ENCODE measurements around the gene RMDN3.

DNA sequence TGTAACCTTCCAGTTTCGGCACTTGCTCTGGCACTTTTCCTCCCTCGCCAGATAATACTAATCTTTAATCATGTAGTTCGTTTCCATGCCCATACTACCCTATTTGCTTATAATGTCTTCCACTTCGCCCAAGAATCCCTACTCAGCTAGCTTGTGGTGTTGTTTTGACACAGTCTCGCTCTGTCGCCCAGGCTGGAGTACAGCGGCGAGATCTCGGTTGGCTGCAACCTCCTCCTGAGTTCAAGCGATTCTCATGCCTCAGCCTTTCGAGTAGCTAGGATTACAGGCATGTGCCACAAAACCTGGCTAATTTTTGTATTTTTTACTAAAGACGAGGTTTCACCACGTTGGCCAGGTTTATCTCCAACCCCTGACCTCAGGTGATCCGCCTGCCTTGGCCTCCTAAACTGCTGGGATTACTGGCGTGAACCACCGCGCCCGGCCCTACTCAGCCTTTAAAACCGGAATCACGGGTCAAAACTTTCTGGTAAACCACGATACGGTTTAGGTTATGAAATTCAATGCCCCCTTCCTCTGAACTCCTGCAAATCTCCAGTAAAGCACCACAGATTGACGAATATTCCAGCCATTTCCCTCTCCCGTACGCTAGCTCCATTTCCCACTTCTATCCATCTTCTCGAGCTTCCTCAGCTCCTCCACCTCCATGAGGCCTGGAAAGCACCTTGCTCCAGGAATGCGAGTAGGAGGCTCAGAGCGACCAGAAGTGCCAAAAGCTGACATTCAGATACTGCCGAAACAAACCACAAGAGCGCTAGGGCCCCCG is 61.0 kb downstream of the RMDN3 start:
- TF ChIP-seq, protein P1, sequence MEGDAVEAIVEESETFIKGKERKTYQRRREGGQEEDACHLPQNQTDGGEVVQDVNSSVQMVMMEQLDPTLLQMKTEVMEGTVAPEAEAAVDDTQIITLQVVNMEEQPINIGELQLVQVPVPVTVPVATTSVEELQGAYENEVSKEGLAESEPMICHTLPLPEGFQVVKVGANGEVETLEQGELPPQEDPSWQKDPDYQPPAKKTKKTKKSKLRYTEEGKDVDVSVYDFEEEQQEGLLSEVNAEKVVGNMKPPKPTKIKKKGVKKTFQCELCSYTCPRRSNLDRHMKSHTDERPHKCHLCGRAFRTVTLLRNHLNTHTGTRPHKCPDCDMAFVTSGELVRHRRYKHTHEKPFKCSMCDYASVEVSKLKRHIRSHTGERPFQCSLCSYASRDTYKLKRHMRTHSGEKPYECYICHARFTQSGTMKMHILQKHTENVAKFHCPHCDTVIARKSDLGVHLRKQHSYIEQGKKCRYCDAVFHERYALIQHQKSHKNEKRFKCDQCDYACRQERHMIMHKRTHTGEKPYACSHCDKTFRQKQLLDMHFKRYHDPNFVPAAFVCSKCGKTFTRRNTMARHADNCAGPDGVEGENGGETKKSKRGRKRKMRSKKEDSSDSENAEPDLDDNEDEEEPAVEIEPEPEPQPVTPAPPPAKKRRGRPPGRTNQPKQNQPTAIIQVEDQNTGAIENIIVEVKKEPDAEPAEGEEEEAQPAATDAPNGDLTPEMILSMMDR (IDR thresholded peaks at IDR 0.05; ENCODE audit: low read depth, low read length, missing input control) = no peak
- TF ChIP-seq GABPA (IDR thresholded peaks at IDR 0.05 in 1 of 2, conservative IDR thresholded peaks at IDR 0.05 in 1 of 2) (no peak), SP1 (IDR thresholded peaks at IDR 0.05) (no peak), RAD21 (IDR thresholded peaks at IDR 0.05) (no peak), TAF1 (conservative IDR thresholded peaks at IDR 0.05) (no peak), HNF4G (IDR thresholded peaks at IDR 0.05) (no peak)
- TF ChIP-seq, protein P2, sequence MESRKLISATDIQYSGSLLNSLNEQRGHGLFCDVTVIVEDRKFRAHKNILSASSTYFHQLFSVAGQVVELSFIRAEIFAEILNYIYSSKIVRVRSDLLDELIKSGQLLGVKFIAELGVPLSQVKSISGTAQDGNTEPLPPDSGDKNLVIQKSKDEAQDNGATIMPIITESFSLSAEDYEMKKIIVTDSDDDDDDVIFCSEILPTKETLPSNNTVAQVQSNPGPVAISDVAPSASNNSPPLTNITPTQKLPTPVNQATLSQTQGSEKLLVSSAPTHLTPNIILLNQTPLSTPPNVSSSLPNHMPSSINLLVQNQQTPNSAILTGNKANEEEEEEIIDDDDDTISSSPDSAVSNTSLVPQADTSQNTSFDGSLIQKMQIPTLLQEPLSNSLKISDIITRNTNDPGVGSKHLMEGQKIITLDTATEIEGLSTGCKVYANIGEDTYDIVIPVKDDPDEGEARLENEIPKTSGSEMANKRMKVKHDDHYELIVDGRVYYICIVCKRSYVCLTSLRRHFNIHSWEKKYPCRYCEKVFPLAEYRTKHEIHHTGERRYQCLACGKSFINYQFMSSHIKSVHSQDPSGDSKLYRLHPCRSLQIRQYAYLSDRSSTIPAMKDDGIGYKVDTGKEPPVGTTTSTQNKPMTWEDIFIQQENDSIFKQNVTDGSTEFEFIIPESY (IDR thresholded peaks at IDR 0.05) = no peak
- TF ChIP-seq, protein P3, sequence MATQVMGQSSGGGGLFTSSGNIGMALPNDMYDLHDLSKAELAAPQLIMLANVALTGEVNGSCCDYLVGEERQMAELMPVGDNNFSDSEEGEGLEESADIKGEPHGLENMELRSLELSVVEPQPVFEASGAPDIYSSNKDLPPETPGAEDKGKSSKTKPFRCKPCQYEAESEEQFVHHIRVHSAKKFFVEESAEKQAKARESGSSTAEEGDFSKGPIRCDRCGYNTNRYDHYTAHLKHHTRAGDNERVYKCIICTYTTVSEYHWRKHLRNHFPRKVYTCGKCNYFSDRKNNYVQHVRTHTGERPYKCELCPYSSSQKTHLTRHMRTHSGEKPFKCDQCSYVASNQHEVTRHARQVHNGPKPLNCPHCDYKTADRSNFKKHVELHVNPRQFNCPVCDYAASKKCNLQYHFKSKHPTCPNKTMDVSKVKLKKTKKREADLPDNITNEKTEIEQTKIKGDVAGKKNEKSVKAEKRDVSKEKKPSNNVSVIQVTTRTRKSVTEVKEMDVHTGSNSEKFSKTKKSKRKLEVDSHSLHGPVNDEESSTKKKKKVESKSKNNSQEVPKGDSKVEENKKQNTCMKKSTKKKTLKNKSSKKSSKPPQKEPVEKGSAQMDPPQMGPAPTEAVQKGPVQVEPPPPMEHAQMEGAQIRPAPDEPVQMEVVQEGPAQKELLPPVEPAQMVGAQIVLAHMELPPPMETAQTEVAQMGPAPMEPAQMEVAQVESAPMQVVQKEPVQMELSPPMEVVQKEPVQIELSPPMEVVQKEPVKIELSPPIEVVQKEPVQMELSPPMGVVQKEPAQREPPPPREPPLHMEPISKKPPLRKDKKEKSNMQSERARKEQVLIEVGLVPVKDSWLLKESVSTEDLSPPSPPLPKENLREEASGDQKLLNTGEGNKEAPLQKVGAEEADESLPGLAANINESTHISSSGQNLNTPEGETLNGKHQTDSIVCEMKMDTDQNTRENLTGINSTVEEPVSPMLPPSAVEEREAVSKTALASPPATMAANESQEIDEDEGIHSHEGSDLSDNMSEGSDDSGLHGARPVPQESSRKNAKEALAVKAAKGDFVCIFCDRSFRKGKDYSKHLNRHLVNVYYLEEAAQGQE (IDR thresholded peaks at IDR 0.05) = no peak
